Tibial artery (tissue), 4 donors: ENCODE measurements around the gene PALB2.
"Not testable (repeated sequence)": the region's sequence is repeated elsewhere in the genome, so short reads cannot be mapped to it uniquely, and the experiment has no call there.

Experiments
- DNase-seq, 2 donors: peaks; one replicate each; pipeline ENCODE4 v3.0.0-alpha.2; 2019
- H3K27ac ChIP-seq, 2 donors: fragments of 200-600 bp; sonication (generic) in 1 of 2; 1 replicate in 1 of 2; 2 replicates in 1 of 2; pipeline ENCODE4 v1.5.1; 2018 to 2019; ENCODE audit warnings: mild to moderate bottlenecking in 1 of 2
- H3K27me3 ChIP-seq, 2 donors: fragments of 200-600 bp; sonication (generic) in 1 of 2; one replicate each; pipeline versions ENCODE4 v1.5.1 to v1.6.0; 2016 to 2019
- H3K36me3 ChIP-seq, 3 donors: fragments of 200-600 bp; sonication (generic) in 2 of 3; one replicate each; pipeline ENCODE4 v1.5.1; 2016 to 2019; ENCODE audit warnings: mild to moderate bottlenecking in 2 of 3
- H3K4me1 ChIP-seq, 4 donors: fragments of 200-600 bp; sonication (generic) in 2 of 4; 1 replicate in 3 of 4; 2 replicates in 1 of 4; pipeline ENCODE4 v1.5.1; 2016 to 2019
- H3K4me3 ChIP-seq, 2 donors: fragments of 200-600 bp; sonication (generic) in 1 of 2; 1 replicate in 1 of 2; 2 replicates in 1 of 2; pipeline ENCODE4 v1.5.1; 2018 to 2019; ENCODE audit warnings: mild to moderate bottlenecking in 2 of 2
- H3K9me3 ChIP-seq, 3 donors: fragments of 200-600 bp; sonication (generic) in 1 of 3; one replicate each; pipeline ENCODE4 v1.5.1; 2016 to 2019
- intact Hi-C: fragments of 100-400 bp; cut with DNase I; formaldehyde crosslinking; loops from one replicate; pipeline ENCODE4 v1.15.0; 2023; ENCODE audit warnings: low total_unique reads
- TF ChIP-seq, protein P1 (sequence below), 2 experiments: fragments of 200-600 bp in 1 of 2; fragments of 450-650 bp in 1 of 2; IDR thresholded peaks; one replicate each; pipeline ENCODE4 v1.5.1; 2017 to 2019; ENCODE audit warnings: antibody characterized with exemption in 2 of 2, mild to moderate bottlenecking in 1 of 2, moderate library complexity in 1 of 2

The PALB2 gene

DNA sequence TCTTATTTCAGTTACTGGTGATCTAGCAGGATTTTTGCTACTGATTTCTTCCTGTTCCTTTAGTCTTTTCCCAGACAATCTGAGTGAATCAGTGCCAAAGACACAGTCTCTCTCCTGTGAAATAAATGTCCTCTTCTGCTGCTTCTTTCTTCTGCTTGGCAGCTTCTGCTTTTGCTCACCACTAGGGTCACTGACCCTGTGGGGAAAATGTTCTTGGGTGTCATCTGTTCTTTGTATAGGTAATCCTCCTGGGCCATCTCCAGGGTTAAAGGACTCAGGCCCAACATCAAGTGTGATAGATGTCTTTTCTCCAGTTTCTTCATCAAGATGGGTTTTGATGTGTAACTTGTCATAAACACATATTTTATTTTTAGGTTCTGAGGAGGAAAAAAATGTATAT is 5.2 kb downstream of the PALB2 start:
- Histone ChIP-seq H3K9me3 (no peaks in the 10 kb centered on the region), H3K4me3 (no peak overlapping the region), H3K27ac (no peak overlapping the region), H3K36me3 (peaks cover 20 to 51% (median 39%) of the 10 kb centered on the region in 3 donors), H3K4me1 (peaks cover 0 to 12% (median 9%) of the 10 kb centered on the region in 4 donors), H3K27me3 (no peaks in the 10 kb centered on the region)
- TF ChIP-seq, protein P1, sequence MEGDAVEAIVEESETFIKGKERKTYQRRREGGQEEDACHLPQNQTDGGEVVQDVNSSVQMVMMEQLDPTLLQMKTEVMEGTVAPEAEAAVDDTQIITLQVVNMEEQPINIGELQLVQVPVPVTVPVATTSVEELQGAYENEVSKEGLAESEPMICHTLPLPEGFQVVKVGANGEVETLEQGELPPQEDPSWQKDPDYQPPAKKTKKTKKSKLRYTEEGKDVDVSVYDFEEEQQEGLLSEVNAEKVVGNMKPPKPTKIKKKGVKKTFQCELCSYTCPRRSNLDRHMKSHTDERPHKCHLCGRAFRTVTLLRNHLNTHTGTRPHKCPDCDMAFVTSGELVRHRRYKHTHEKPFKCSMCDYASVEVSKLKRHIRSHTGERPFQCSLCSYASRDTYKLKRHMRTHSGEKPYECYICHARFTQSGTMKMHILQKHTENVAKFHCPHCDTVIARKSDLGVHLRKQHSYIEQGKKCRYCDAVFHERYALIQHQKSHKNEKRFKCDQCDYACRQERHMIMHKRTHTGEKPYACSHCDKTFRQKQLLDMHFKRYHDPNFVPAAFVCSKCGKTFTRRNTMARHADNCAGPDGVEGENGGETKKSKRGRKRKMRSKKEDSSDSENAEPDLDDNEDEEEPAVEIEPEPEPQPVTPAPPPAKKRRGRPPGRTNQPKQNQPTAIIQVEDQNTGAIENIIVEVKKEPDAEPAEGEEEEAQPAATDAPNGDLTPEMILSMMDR (IDR thresholded peaks at IDR 0.05): no peak
- DNase-seq: no peak
- intact Hi-C loops: no loop called here

DNA sequence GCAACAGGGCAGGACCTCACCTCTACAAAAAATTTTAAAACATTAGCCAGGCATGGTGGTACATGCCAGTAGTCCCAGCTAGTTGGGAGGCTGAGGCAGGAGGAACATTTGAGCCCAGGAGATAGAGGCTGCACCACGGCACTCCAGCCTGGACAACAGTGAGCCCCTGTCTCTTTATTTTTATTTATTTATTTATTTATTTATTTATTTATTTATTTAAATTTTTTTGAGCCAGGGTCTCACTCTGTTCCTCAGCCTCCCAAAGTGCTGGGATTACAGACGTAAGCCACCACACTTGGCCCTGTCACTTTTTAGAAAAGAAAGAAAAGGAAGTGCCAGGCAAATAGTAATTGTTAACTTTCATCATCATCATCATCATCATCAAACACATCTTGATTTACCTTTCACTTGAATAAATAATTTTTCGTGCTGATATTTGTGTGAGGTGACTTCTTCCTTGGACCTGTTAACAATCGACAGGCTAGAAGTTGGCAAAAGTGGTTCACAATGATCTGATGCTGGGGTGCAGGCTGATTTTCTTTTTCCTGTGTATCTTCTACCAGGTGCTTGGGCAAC is 6.6 kb downstream of the PALB2 start:
- Histone ChIP-seq H3K27me3 (no peaks in the 10 kb centered on the region), H3K4me3 (no peak overlapping the region), H3K9me3 (no peaks in the 10 kb centered on the region), H3K36me3 (peaks cover 27 to 58% (median 47%) of the 10 kb centered on the region in 3 donors), H3K4me1 (peaks cover 0 to under 1% (median 0%) of the 10 kb centered on the region in 4 donors), H3K27ac (no peak overlapping the region)
- TF ChIP-seq, protein P1 (IDR thresholded peaks at IDR 0.05): no peak
- intact Hi-C loops: no loop called here
- DNase-seq: no peak

DNA sequence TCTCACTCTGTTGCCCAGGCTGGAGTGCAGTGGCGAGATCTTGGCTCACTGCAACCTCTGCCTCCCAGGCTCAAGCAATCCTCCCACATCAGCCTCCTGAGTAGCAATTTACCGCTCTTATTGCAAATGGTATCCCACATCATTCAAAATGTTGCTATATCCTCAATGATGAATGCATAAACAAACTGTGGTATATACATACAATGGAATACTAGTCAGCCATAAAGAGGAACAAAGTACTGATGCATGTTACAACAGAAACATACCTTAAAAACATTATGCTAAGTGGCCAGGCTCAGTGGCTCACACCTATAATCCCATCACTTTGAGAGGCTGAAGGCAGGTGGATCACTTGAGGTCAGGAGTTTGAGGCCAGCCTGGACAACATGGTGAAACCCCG is 9.2 kb downstream of the PALB2 start:
- DNase-seq, intact Hi-C loops, H3K27ac ChIP-seq, H3K4me1 ChIP-seq, H3K9me3 ChIP-seq, H3K4me3 ChIP-seq, H3K27me3 ChIP-seq: not testable (repeated sequence)
- peaks cover 21 to 70% (median 59%) of the 10 kb centered on the region in 3 donors for H3K36me3 ChIP-seq

DNA sequence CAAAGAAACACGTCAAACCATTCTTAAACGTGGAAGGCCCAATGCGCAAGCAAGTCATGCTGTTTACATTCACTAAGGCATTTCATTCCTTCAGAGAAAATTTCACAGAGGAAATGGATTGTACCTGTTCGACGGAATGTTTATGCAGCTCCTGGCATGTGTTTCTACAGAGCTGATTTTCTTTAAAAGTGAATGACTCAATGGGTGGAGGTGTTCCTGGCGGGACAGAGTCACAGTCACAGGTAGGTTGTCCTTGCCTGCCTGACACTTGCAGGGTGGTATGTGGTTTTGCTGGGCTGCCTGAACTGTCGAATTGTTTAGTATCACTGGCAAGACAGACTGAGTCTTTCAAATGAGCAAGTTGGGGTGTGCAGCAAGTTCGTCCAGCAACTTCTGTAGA is 11.6 kb downstream of the PALB2 start:
- H3K27me3 ChIP-seq: no peaks in the 10 kb centered on the region
- no peak overlapping the region for H3K27ac ChIP-seq
- H3K4me3 ChIP-seq: no peak overlapping the region
- TF ChIP-seq, protein P1 (IDR thresholded peaks at IDR 0.05): no peak
- H3K36me3 ChIP-seq: peaks cover 33 to 73% (median 65%) of the 10 kb centered on the region in 3 donors
- intact Hi-C loops: no loop called here
- DNase-seq: no peak
- H3K9me3 ChIP-seq: no peaks in the 10 kb centered on the region
- H3K4me1 ChIP-seq: no peaks in the 10 kb centered on the region

DNA sequence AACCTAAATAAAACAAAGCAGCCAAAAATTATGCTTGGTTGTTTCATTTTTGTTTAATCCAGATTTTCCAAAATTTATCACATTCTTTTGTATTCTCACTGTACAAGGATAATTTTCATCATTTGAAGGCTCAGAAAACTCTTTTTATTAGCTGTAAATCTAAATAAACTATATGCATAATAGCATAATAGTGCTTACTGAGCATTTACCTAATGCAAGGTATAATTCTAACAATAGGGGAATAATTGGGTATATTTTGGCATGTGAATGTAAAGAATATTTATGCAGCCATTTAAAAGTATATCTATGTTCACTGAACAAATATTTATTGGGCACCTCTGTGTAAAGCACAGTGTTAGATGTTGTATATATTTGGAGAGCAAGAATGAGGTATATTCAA is 17.0 kb downstream of the PALB2 start:
- TF ChIP-seq, protein P1 (IDR thresholded peaks at IDR 0.05): no peak
- Histone ChIP-seq H3K4me3 (no peak overlapping the region), H3K36me3 (peaks cover 60 to 90% (median 79%) of the 10 kb centered on the region in 3 donors), H3K27me3 (no peaks in the 10 kb centered on the region), H3K27ac (no peak overlapping the region), H3K9me3 (no peaks in the 10 kb centered on the region), H3K4me1 (no peaks in the 10 kb centered on the region)
- intact Hi-C loops: no loop called here
- DNase-seq: no peak

DNA sequence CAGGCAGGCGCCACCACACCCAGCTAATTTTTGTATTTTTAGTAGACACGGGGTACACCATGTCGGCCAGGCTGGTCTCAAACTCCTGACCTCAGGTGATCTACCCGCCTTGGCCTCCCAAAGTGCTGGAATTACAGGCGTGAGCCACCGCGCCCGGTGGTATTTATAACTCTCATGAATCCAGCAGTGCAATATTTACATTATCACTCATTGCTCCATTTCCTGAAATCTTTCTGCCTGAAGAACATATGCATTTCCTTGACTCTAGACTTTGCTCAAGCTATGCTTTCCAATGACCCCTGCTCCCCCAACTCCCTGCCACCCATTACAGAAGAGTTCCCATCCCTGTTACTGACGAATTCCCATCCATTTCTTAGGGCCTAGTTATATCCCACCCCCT is 25.3 kb downstream of the PALB2 start:
- H3K4me1 ChIP-seq: no peaks in the 10 kb centered on the region
- no peak overlapping the region for H3K27ac ChIP-seq
- peaks cover 34 to 75% (median 40%) of the 10 kb centered on the region in 3 donors for H3K36me3 ChIP-seq
- no peaks in the 10 kb centered on the region for H3K27me3 ChIP-seq
- no peaks in the 10 kb centered on the region for H3K9me3 ChIP-seq
- DNase-seq: no peak
- H3K4me3 ChIP-seq: no peak overlapping the region
- TF ChIP-seq, protein P1 (IDR thresholded peaks at IDR 0.05): no peak
- intact Hi-C loops: no loop called here
